SK-N-MC (cell line): ENCODE results near the gene ARID4B.

Experiments
- EZH2 ChIP-seq: fragments of 200-600 bp; sonication (generic); IDR thresholded peaks from one replicate; pipeline ENCODE4 v1.6.1; 2017; ENCODE audit warnings: antibody characterized with exemption
- FOXP2 ChIP-seq: optimal IDR thresholded peaks from 2 replicates; pipeline ENCODE3; 2011; ENCODE audit warnings: mild to moderate bottlenecking, moderate library complexity; ENCODE audit not compliant: insufficient read depth; ENCODE audit errors: extremely low read length, control extremely low read depth
- POLR2AphosphoS5 ChIP-seq: IDR thresholded peaks from 2 replicates; pipeline ENCODE4 v1.6.1; 2012; ENCODE audit warnings: mild to moderate bottlenecking, low read depth, low read length, borderline replicate concordance

- no peak for TF ChIP-seq POLR2AphosphoS5
- no peak for TF ChIP-seq EZH2
- TF ChIP-seq FOXP2: no peak
These were observed 121.3 kb downstream of the ARID4B start for GRCh38 chr1:235206533-235207208.
